ENCODE measurements around the gene PRKCH. TPM values are rescaled to one million over a fixed set of nuclear protein-coding genes. Genes with fewer than 3 reads are reported as not detected.

PRKCH gene
- total RNA-seq (2021; ENCODE audit: unreplicated experiment), result 2.7 TPM
- polyA plus RNA-seq (2012; ENCODE audit: insufficient read length), result 1.7 TPM
- Bru-seq, nascent RNA, result percentile 34 among the genes with signal in this experiment
- BruChase-seq, experiment 1, labeled RNA remaining after a 2-hour chase, result percentile 27 among the genes with signal in this experiment
- percentile 31 among the genes with signal in this experiment for BruChase-seq, experiment 2, labeled RNA remaining after a 6-hour chase
- long read RNA-seq, partial matches to known transcripts, result 1 of 3 reads
- long read RNA-seq, other reads (novel, unspliced or antisense), result 0 of 3 reads

DNA sequence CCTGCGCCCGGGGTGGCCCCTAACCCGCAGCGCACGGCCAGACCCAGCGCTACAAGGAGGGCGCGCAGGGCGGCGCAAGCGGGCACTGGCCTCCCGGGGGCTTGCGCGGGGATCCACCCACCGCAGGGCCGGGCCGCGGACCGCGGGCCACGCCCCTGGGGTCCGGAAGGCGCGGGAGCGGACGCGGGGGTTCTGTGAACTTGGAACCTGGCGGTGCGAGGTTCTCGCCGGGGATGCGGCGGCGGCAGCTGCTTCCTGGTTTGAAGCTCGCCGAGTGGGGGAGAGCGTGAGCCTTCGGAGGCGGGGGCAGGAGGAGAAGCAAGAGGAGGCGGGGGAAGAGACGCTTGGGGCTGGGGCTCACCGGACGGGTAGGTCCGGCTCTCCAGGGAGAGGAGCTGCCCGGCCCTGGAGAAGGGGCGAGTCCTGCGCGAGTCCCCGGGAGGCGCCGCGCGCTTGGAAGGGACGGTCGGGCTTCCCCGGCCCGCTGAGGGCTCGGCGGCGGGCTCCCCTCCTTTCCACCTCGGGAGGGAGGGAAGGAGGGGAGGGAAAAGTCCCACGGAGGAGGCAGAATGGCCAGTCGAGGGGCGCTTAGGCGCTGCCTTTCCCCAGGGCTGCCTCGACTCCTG, at the start of gene PRKCH:
PRKCH (plus strand) TSS at position 195 of the 626 bp plus-strand sequence. CDS start 523 bp downstream, outside the sequence.
- Histone ChIP-seq H3K27me3 (ENCODE audit: control insufficient read depth, insufficient read depth, low read length) (peaks cover 6% of the 10 kb centered on the region; the same call in 1 of the 2 replicates), H3K4me1 (ENCODE audit: control insufficient read depth, insufficient read depth, low read length) (no peaks in the 10 kb centered on the region), H3K9me3 (ENCODE audit: control insufficient read depth, insufficient read depth, low read depth, low read length) (no peaks in the 10 kb centered on the region), H3K27ac (ENCODE audit: low read length) (no peak within 1 kb of the TSS), H3K4me3 (ENCODE audit: low read depth in 2 of 2, low read length in 2 of 2) (peak within 1 kb of the TSS; percentile 47 to 48), H3K36me3 (ENCODE audit: control insufficient read depth, insufficient read depth, low read length) (no peaks in the 10 kb centered on the region; the same call in 1 of the 2 replicates)
- ChIA-PET POLR2A (no interaction called here), CTCF (interaction anchor here (1.1 kb wide), 1 partner anchor 516 kb away, joined by 3 read pairs; no protein-coding TSS in a partner anchor)
- BruUV-seq (replicated peaks), result no TSS peak
- DNase-seq (ENCODE audit: low read depth, low spot score) (no peak), ATAC-seq (peak; percentile 78)
- in situ Hi-C loops (cut with HindIII; ENCODE audit: low pct_unique_long_range_greater_than_20kb, low sequenced_read_pairs) (no loop called here), intact Hi-C loops (cut with micrococcal nuclease; ENCODE audit: unreplicated experiment) (no loop called here)
- TF ChIP-seq, protein P1, sequence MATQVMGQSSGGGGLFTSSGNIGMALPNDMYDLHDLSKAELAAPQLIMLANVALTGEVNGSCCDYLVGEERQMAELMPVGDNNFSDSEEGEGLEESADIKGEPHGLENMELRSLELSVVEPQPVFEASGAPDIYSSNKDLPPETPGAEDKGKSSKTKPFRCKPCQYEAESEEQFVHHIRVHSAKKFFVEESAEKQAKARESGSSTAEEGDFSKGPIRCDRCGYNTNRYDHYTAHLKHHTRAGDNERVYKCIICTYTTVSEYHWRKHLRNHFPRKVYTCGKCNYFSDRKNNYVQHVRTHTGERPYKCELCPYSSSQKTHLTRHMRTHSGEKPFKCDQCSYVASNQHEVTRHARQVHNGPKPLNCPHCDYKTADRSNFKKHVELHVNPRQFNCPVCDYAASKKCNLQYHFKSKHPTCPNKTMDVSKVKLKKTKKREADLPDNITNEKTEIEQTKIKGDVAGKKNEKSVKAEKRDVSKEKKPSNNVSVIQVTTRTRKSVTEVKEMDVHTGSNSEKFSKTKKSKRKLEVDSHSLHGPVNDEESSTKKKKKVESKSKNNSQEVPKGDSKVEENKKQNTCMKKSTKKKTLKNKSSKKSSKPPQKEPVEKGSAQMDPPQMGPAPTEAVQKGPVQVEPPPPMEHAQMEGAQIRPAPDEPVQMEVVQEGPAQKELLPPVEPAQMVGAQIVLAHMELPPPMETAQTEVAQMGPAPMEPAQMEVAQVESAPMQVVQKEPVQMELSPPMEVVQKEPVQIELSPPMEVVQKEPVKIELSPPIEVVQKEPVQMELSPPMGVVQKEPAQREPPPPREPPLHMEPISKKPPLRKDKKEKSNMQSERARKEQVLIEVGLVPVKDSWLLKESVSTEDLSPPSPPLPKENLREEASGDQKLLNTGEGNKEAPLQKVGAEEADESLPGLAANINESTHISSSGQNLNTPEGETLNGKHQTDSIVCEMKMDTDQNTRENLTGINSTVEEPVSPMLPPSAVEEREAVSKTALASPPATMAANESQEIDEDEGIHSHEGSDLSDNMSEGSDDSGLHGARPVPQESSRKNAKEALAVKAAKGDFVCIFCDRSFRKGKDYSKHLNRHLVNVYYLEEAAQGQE (IDR thresholded peaks at IDR 0.05; ENCODE audit: insufficient read depth in 1 of 2, low read depth in 2 of 2, low read length in 1 of 2), result no peak
- TF ChIP-seq, protein P2, sequence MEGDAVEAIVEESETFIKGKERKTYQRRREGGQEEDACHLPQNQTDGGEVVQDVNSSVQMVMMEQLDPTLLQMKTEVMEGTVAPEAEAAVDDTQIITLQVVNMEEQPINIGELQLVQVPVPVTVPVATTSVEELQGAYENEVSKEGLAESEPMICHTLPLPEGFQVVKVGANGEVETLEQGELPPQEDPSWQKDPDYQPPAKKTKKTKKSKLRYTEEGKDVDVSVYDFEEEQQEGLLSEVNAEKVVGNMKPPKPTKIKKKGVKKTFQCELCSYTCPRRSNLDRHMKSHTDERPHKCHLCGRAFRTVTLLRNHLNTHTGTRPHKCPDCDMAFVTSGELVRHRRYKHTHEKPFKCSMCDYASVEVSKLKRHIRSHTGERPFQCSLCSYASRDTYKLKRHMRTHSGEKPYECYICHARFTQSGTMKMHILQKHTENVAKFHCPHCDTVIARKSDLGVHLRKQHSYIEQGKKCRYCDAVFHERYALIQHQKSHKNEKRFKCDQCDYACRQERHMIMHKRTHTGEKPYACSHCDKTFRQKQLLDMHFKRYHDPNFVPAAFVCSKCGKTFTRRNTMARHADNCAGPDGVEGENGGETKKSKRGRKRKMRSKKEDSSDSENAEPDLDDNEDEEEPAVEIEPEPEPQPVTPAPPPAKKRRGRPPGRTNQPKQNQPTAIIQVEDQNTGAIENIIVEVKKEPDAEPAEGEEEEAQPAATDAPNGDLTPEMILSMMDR (IDR thresholded peaks at IDR 0.05), result peak; percentile 23
- no peak for TF ChIP-seq POLR2AphosphoS5 (IDR thresholded peaks at IDR 0.05; ENCODE audit: low read depth, low read length)
- no peak for TF ChIP-seq TCF7L2 (IDR thresholded peaks at IDR 0.05; ENCODE audit: low read depth, low read length)

DNA sequence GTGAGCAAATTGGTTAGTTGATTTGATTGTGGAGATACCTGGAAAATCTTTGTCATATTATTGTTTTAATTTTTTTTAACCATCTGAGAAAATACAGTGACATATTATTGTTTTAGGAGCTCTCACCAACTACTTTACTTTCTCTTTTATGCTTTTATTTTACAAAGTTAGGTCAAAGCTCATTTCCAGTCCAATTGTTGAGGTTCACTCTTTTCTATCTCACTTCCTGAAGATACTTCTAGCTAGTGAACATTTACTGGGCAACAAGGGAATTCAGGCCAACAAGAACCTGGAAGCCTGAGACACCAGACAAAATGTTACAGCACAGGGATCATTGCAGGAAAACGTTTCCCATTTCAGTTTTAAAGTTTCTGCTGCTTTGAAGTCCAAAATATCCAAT, 44.1 kb upstream of the PRKCH start:
- no peaks in the 10 kb centered on the region for H3K9me3 ChIP-seq (ENCODE audit: control insufficient read depth, insufficient read depth, low read depth, low read length)
- TF ChIP-seq TCF7L2 (IDR thresholded peaks at IDR 0.05; ENCODE audit: low read depth, low read length), result no peak
- TF ChIP-seq, protein P2 (IDR thresholded peaks at IDR 0.05), result no peak
- TF ChIP-seq, protein P1 (IDR thresholded peaks at IDR 0.05; ENCODE audit: insufficient read depth in 1 of 2, low read depth in 2 of 2, low read length in 1 of 2), result no peak
- no peak for TF ChIP-seq POLR2AphosphoS5 (IDR thresholded peaks at IDR 0.05; ENCODE audit: low read depth, low read length)
- no peak for TF ChIP-seq SIN3A (IDR thresholded peaks at IDR 0.05; ENCODE audit: borderline replicate concordance, insufficient read depth, low read depth, low read length)
- no peaks in the 10 kb centered on the region for H3K36me3 ChIP-seq (ENCODE audit: control insufficient read depth, insufficient read depth, low read length)
- no peaks in the 10 kb centered on the region for H3K4me1 ChIP-seq (ENCODE audit: control insufficient read depth, insufficient read depth, low read length)
- no TSS peak for BruUV-seq (replicated peaks)
- in situ Hi-C loops (cut with HindIII; ENCODE audit: low pct_unique_long_range_greater_than_20kb, low sequenced_read_pairs) (no loop called here), intact Hi-C loops (cut with micrococcal nuclease; ENCODE audit: unreplicated experiment) (no loop called here)
- CTCF ChIA-PET, result no interaction called here
- POLR2A ChIA-PET, result no interaction called here
- peaks cover 23% of the 10 kb centered on the region for H3K27me3 ChIP-seq (ENCODE audit: control insufficient read depth, insufficient read depth, low read length)
- no peak for ATAC-seq
- H3K4me3 ChIP-seq (ENCODE audit: low read depth in 2 of 2, low read length in 2 of 2), result no peak overlapping the region
- no peak overlapping the region for H3K27ac ChIP-seq (ENCODE audit: low read length)
- DNase-seq (ENCODE audit: low read depth, low spot score), result no peak

Data from Panc1 (cell line).